MM.1S (cell line): ENCODE data around the gene HCN2.
"Not testable (repeated sequence)": the region's sequence is repeated elsewhere in the genome, so short reads cannot be mapped to it uniquely, and the experiment has no call there.

ENCODE experiments used
- DNase-seq: peaks from one replicate; pipeline ENCODE4 v3.0.0-alpha.2; 2015
- H2AFZ ChIP-seq: fragments of 300-600 bp; sonication (generic); 2 replicates; pipeline ENCODE4 v1.6.0; 2016; ENCODE audit warnings: antibody characterized with exemption, low read length
- H3F3A ChIP-seq: fragments of 300-600 bp; sonication (generic); 2 replicates; pipeline ENCODE4 v1.6.1; 2016; ENCODE audit warnings: mild to moderate bottlenecking, antibody characterized with exemption, low read length, moderate library complexity, mixed read lengths; ENCODE audit not compliant: insufficient read depth
- H3K27ac ChIP-seq: fragments of 300-600 bp; sonication (generic); 2 replicates; pipeline ENCODE4 v1.5.1; 2016; ENCODE audit warnings: mild to moderate bottlenecking, low read length
- H3K27me3 ChIP-seq: fragments of 300-600 bp; sonication (generic); replicated peaks from 2 replicates; pipeline ENCODE4 v1.6.0; 2016; ENCODE audit warnings: low read length; ENCODE audit not compliant: insufficient read depth
- H3K36me3 ChIP-seq: fragments of 300-600 bp; sonication (generic); replicated peaks from 2 replicates; pipeline ENCODE4 v1.6.1; 2016; ENCODE audit warnings: mild to moderate bottlenecking, low read length, mixed read lengths; ENCODE audit not compliant: insufficient read depth
- H3K4me1 ChIP-seq: fragments of 300-600 bp; sonication (generic); 2 replicates; pipeline ENCODE4 v1.6.1; 2016; ENCODE audit warnings: low read length, mixed read lengths
- H3K4me2 ChIP-seq: fragments of 300-600 bp; sonication (generic); 2 replicates; pipeline ENCODE4 v1.6.0; 2016; ENCODE audit warnings: low read depth, low read length
- H3K4me3 ChIP-seq: fragments of 300-600 bp; sonication (generic); 2 replicates; pipeline ENCODE4 v1.5.1; 2016; ENCODE audit warnings: low read length, mixed read lengths
- H3K79me2 ChIP-seq: fragments of 300-600 bp; sonication (generic); 2 replicates; pipeline ENCODE4 v1.6.1; 2016; ENCODE audit warnings: mixed run types, low read length, mixed read lengths
- H3K9ac ChIP-seq: fragments of 300-600 bp; sonication (generic); 2 replicates; pipeline ENCODE4 v1.6.1; 2016; ENCODE audit warnings: low read length, mixed read lengths
- H3K9me2 ChIP-seq: fragments of 300-600 bp; sonication (generic); replicated peaks from 2 replicates; pipeline ENCODE4 v1.6.1; 2016; ENCODE audit warnings: mild to moderate bottlenecking, low read length, mixed read lengths; ENCODE audit not compliant: insufficient read depth
- H3K9me3 ChIP-seq: fragments of 300-600 bp; sonication (generic); replicated peaks from 2 replicates; pipeline ENCODE4 v1.6.1; 2016; ENCODE audit warnings: mild to moderate bottlenecking, low read length, mixed read lengths; ENCODE audit not compliant: insufficient read depth
- H4K20me1 ChIP-seq: fragments of 300-600 bp; sonication (generic); 2 replicates; pipeline ENCODE4 v1.6.1; 2016; ENCODE audit warnings: mild to moderate bottlenecking, low read length, moderate library complexity, mixed read lengths; ENCODE audit not compliant: insufficient read depth
- CTCF ChIP-seq: fragments of 300-600 bp; sonication (generic); IDR thresholded peaks from 2 replicates; pipeline ENCODE4 v1.5.1; 2016; ENCODE audit warnings: antibody characterized with exemption, low read length, mixed read lengths
- EZH2 ChIP-seq: fragments of 300-600 bp; sonication (generic); optimal IDR thresholded peaks from 2 replicates; pipeline ENCODE3; 2017; ENCODE audit warnings: low read depth, mild to moderate bottlenecking, antibody characterized with exemption, low read length, mixed read lengths
- EZH2phosphoT487 ChIP-seq: fragments of 300-600 bp; sonication (generic); IDR thresholded peaks from 2 replicates; pipeline ENCODE4 v1.6.1; 2018; ENCODE audit warnings: antibody characterized with exemption, low read length

Gene HCN2

DNA sequence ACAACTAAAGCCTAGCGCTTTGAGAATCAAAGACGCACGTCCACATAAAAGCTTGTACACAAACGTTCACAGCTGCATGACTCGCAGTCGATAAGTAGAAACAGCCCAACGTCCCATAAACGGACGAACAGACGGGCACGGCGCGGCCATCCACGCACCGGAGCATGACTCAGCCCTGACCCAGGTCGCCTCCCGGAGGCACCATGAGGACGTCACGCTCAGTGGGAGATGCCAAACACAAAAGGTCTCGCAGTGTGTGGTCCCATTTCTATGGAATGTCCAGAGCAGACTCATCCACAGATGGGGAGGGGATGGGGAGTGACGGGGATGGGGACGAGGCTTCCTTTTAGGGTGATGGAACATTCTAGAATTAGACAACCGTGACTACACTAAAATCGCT is 34.3 kb downstream of the HCN2 start:
- H4K20me1 ChIP-seq, result no peaks in the 10 kb centered on the region
- H3F3A ChIP-seq, result no peaks in the 10 kb centered on the region
- no peak for DNase-seq
- H3K79me2 ChIP-seq, result peaks cover 16% of the 10 kb centered on the region
- H3K9ac ChIP-seq, result no peak overlapping the region
- H2AFZ ChIP-seq, result no peak overlapping the region
- no peaks in the 10 kb centered on the region for H3K9me3 ChIP-seq
- no peak overlapping the region for H3K4me3 ChIP-seq
- H3K27ac ChIP-seq, result no peak overlapping the region
- H3K27me3 ChIP-seq, result no peaks in the 10 kb centered on the region
- peaks cover 3% of the 10 kb centered on the region; the same call in 1 of the 2 replicates for H3K36me3 ChIP-seq
- H3K4me2 ChIP-seq, result no peak overlapping the region
- no peak for TF ChIP-seq EZH2
- no peak for TF ChIP-seq CTCF
- TF ChIP-seq EZH2phosphoT487, result no peak
- no peaks in the 10 kb centered on the region for H3K9me2 ChIP-seq
- H3K4me1 ChIP-seq, result no peaks in the 10 kb centered on the region

GRCh38 chr19:624433-625109 is 34.9 kb downstream of the HCN2 start:
- TF ChIP-seq CTCF (no peak), EZH2 (no peak), EZH2phosphoT487 (no peak)
- H3K27ac ChIP-seq, result no peak overlapping the region
- H3F3A ChIP-seq, result no peaks in the 10 kb centered on the region
- H3K27me3 ChIP-seq, result no peaks in the 10 kb centered on the region
- no peak overlapping the region for H3K4me2 ChIP-seq
- no peak overlapping the region for H3K4me3 ChIP-seq
- peaks cover 21% of the 10 kb centered on the region for H3K79me2 ChIP-seq
- no peaks in the 10 kb centered on the region for H3K4me1 ChIP-seq
- DNase-seq, result no peak
- no peaks in the 10 kb centered on the region for H3K36me3 ChIP-seq
- H3K9me3 ChIP-seq, result no peaks in the 10 kb centered on the region
- no peaks in the 10 kb centered on the region for H4K20me1 ChIP-seq
- H2AFZ ChIP-seq, result no peak overlapping the region
- no peaks in the 10 kb centered on the region for H3K9me2 ChIP-seq
- no peak overlapping the region for H3K9ac ChIP-seq

GRCh38 chr19:625257-625656 is 35.6 kb downstream of the HCN2 start:
- no peaks in the 10 kb centered on the region for H3K4me1 ChIP-seq
- H3K9me2 ChIP-seq, result no peaks in the 10 kb centered on the region
- peaks cover 26% of the 10 kb centered on the region for H3K79me2 ChIP-seq
- TF ChIP-seq EZH2phosphoT487 (no peak), CTCF (no peak), EZH2 (no peak)
- no peak overlapping the region for H3K4me3 ChIP-seq
- H3K4me2 ChIP-seq, result no peak overlapping the region
- H4K20me1 ChIP-seq, result no peaks in the 10 kb centered on the region
- H3K9me3 ChIP-seq, result no peaks in the 10 kb centered on the region
- H3F3A ChIP-seq, result no peaks in the 10 kb centered on the region
- H3K36me3 ChIP-seq, result no peaks in the 10 kb centered on the region
- no peaks in the 10 kb centered on the region for H3K27me3 ChIP-seq
- no peak overlapping the region for H2AFZ ChIP-seq
- H3K27ac ChIP-seq, result no peak overlapping the region
- no peak overlapping the region for H3K9ac ChIP-seq
- no peak for DNase-seq

DNA sequence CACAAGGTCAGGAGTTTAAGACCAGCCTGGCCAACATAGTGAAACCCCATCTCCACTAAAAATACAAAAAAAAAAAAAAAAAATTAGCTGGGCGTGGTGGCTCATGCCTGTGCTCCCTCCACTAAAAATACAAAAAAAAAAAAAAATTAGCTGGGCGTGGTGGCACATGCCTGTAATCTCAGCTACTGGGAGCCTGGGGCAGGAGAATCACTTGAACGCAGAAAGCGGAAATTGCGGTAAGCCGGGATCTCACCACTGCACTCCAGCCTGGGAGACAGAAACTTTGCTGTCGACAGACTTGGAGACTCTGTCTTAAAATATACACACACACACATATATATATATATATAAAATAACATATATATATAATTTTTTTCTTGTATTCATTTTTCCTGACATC is 36.9 kb downstream of the HCN2 start:
- peaks cover 39% of the 10 kb centered on the region for H3K79me2 ChIP-seq
- not testable (repeated sequence) for H2AFZ ChIP-seq, H3F3A ChIP-seq, H3K4me1 ChIP-seq, H3K9ac ChIP-seq, H3K9me3 ChIP-seq, H3K27ac ChIP-seq, DNase-seq, H3K27me3 ChIP-seq, H4K20me1 ChIP-seq, H3K4me3 ChIP-seq, H3K4me2 ChIP-seq, H3K36me3 ChIP-seq, H3K9me2 ChIP-seq
